Measurements from ENCODE around the gene GFI1B.

GRCh38 chr9:132986640-132987620 lies 8.4 kb downstream of the GFI1B start:
- TF ChIP-seq MAFK (conservative IDR thresholded peaks at IDR 0.05 in 1 of 2, IDR thresholded peaks at IDR 0.05 in 1 of 2; ENCODE audit: low read length in 2 of 2) (no peak), KDM2A (CRISPR knock-in tag; IDR thresholded peaks at IDR 0.05; ENCODE audit: borderline replicate concordance, low read depth) (no peak)

Data from HepG2 (cell line).